Measurements from ENCODE around the gene TRIM47. TPM values are rescaled to one million over a fixed set of nuclear protein-coding genes. Genes with fewer than 3 reads are reported as not detected.

TRIM47 gene
- total and polyA plus RNA-seq, 4 donors: 6.9 to 18.5 (median 13.8) TPM

DNA sequence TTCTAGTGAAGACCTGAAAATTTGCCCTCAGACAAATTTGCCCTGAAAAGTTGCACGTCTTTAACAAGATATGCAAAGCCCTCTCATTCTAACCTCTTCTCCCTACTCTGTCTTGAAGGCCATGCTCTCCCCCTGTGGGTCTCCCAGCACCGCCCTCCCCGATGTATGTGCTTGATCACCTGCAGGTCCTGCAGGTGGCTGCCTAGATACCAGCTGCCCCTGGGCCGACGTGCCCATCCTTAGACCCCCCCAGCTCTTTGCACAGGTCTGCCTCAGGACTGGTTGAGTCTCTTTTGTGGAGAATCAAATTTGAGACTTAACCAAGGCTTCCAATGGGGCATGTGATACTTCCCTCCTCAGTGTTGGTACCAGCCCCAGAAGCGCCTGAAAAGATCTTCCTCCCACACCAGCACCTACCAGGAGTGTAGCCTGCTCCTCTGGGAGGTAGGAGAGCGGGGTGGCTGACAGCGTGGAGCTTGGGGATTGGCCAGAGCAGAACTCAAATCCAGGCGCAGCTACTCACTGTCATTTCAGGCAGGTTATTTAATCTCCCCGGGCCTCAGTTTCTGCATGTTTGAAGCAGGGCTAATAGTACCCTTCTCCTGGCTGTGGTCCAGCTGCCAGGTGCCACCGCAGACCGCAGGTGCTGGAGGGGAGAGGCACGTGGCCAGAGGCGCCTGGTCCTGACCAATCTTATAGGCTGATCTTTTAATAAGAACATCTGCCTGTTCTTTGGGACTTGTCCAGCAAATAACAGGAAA, 30.9 kb upstream of the TRIM47 start:
- no peak overlapping the region for H3K4me3 ChIP-seq (ENCODE audit: low read depth in 1 of 3, low read length in 3 of 3)

DNA sequence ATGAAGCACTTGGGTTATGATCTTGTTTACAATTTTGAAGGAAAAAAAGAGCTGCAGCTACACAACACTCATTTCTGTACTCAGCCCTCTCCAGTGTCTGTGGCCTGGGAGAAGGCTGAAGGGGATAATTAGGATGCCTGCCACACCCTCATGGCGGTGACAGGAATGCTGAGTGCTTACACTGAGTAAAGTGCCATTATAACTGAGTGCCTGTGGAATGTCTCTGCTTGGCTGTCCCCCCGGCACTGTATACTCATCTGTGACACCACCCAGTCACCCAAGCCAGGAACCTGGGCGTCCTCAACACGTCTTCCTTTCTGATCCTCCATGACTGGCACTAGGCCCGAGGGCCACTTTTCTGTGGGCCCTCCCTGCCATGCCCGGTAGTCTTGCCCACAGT, 29.8 kb upstream of the TRIM47 start:
- no peaks in the 10 kb centered on the region for H3K27me3 ChIP-seq (ENCODE audit: control insufficient read depth in 4 of 4, insufficient read depth in 4 of 4, low read length in 3 of 4)
- 88% methylated on average over 6 of the region's 6 CpGs for WGBS
- H3K9me3 ChIP-seq (ENCODE audit: control insufficient read depth in 4 of 4, low read length in 3 of 4): no peaks in the 10 kb centered on the region
- H3K36me3 ChIP-seq (ENCODE audit: control insufficient read depth in 4 of 4, insufficient read depth in 3 of 4, low read depth in 1 of 4, low read length in 3 of 4): no peaks in the 10 kb centered on the region
- H3K9ac ChIP-seq (ENCODE audit: low read depth in 1 of 2, low read length in 2 of 2): no peak overlapping the region
- TF ChIP-seq HNF4A (conservative IDR thresholded peaks at IDR 0.05) (no peak), YY1 (IDR thresholded peaks at IDR 0.05) (no peak), JUND (IDR thresholded peaks at IDR 0.05) (no peak)
- peaks cover 5 to 10% (median 8%) of the 10 kb centered on the region in 4 donors for H3K4me1 ChIP-seq (ENCODE audit: control insufficient read depth in 4 of 4, insufficient read depth in 4 of 4, low read length in 3 of 4)
- no peak overlapping the region for H3K4me3 ChIP-seq (ENCODE audit: low read depth in 1 of 3, low read length in 3 of 3)
- no peak for DNase-seq (ENCODE audit: low spot score)
- H3K27ac ChIP-seq (ENCODE audit: low read depth in 1 of 2, low read length in 2 of 2): no peak overlapping the region

More for the DNA sequence above, 30.9 kb upstream of the TRIM47 start:
- no peaks in the 10 kb centered on the region for H3K27me3 ChIP-seq (ENCODE audit: control insufficient read depth in 4 of 4, insufficient read depth in 4 of 4, low read length in 3 of 4)
- H3K9ac ChIP-seq (ENCODE audit: low read depth in 1 of 2, low read length in 2 of 2): no peak overlapping the region
- no peaks in the 10 kb centered on the region for H3K36me3 ChIP-seq (ENCODE audit: control insufficient read depth in 4 of 4, insufficient read depth in 3 of 4, low read depth in 1 of 4, low read length in 3 of 4)
- 90% methylated on average over 14 of the region's 14 CpGs for WGBS
- no peaks in the 10 kb centered on the region for H3K9me3 ChIP-seq (ENCODE audit: control insufficient read depth in 4 of 4, low read length in 3 of 4)
- DNase-seq (ENCODE audit: low spot score): no peak
- peaks cover 0 to 2% (median under 1%) of the 10 kb centered on the region in 4 donors for H3K4me1 ChIP-seq (ENCODE audit: control insufficient read depth in 4 of 4, insufficient read depth in 4 of 4, low read length in 3 of 4)
- H3K27ac ChIP-seq (ENCODE audit: low read depth in 1 of 2, low read length in 2 of 2): no peak overlapping the region
- TF ChIP-seq YY1 (IDR thresholded peaks at IDR 0.05): no peak
- TF ChIP-seq FOXA2 (IDR thresholded peaks at IDR 0.05): no peak
- TF ChIP-seq NR2F2 (IDR thresholded peaks at IDR 0.05): no peak
- TF ChIP-seq RXRA (IDR thresholded peaks at IDR 0.05): no peak
- no peak for TF ChIP-seq JUND (IDR thresholded peaks at IDR 0.05)
- no peak for TF ChIP-seq RAD21 (IDR thresholded peaks at IDR 0.05)
- TF ChIP-seq HNF4A (conservative IDR thresholded peaks at IDR 0.05): no peak
- TF ChIP-seq EGR1 (IDR thresholded peaks at IDR 0.05; ENCODE audit: low read depth in 2 of 2): no peak
- TF ChIP-seq HNF4G (IDR thresholded peaks at IDR 0.05): no peak
- TF ChIP-seq FOXA1 (IDR thresholded peaks at IDR 0.05): no peak
- no peak for TF ChIP-seq REST (IDR thresholded peaks at IDR 0.05)

DNA sequence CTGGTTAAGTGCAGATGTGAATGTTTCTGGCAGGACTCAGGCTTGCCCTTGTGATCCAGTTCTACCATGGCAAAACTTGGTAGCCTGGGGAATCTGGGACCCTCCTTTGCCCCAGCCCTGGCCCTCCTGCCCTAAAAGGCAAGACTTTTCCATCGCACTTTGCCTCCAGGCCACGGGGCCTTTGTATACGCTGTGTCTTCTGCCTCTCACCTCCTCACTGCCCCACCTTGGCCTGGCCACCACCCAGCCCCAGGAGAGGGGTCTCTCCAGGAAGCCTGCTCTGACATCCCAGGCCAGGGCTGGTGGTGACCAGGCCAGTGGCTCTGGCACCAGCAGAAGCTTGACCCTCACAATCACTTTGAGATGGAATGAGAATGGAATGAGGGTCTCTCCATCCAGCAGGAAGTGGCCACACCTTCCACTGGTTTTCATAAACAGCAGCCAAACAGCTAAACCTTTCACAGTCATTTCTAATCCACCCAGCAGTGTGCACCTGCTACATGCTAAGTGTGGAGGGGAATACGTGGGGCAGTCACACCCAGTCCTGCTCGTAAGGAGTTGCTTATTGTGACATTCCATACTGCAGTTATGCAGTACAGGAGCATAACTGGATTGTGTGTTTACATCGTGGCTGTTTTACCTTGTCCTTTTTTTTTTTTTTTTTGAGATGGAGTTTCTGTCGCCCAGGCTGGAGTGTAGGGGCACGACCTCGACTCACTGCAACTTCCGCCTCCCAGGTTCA, 27.9 kb upstream of the TRIM47 start:
- Histone ChIP-seq H3K4me1 (ENCODE audit: control insufficient read depth in 4 of 4, insufficient read depth in 4 of 4, low read length in 3 of 4) (peaks cover 5 to 21% (median 10%) of the 10 kb centered on the region in 4 donors), H3K27me3 (ENCODE audit: control insufficient read depth in 4 of 4, insufficient read depth in 4 of 4, low read length in 3 of 4) (no peaks in the 10 kb centered on the region), H3K4me3 (ENCODE audit: low read depth in 1 of 3, low read length in 3 of 3) (no peak overlapping the region), H3K9me3 (ENCODE audit: control insufficient read depth in 4 of 4, low read length in 3 of 4) (no peaks in the 10 kb centered on the region), H3K36me3 (ENCODE audit: control insufficient read depth in 4 of 4, insufficient read depth in 3 of 4, low read depth in 1 of 4, low read length in 3 of 4) (peaks cover under 1 to 7% (median 3%) of the 10 kb centered on the region in 4 donors), H3K9ac (ENCODE audit: low read depth in 1 of 2, low read length in 2 of 2) (no peak overlapping the region), H3K27ac (ENCODE audit: low read depth in 1 of 2, low read length in 2 of 2) (no peak overlapping the region)
- no peak for TF ChIP-seq MAX (IDR thresholded peaks at IDR 0.05)
- DNase-seq (ENCODE audit: low spot score): no peak
- WGBS: 91% methylated on average over 10 of the region's 10 CpGs
